ENCODE measurements around the gene ATXN7L2. TPM values are rescaled to one million over a fixed set of nuclear protein-coding genes. Genes with fewer than 3 reads are reported as not detected.
"Not testable (repeated sequence)": the region's sequence is repeated elsewhere in the genome, so short reads cannot be mapped to it uniquely, and the experiment has no call there.

The ATXN7L2 gene
- total RNA-seq, 6 experiments from 2014 or later, result 5.6 to 7.3 (median 6.4) TPM

DNA sequence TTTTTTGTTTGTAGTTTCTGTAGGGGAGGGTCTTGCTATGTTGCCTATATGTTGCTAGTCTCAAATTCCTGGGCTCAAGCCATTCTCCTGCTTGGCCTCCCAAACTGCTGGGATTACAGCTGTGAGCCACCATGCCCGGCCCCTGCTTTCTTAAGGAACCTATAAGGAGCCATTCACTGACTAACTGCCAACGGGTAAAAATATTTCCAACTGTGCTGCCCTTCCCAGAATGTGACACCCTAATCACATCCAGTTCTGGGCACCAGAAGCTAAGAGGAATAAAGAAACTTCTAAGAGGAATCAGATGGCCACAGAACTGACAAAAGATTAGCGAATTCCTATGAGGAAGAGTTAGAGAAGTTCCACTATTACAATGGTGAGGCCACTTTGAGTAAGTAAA, 10.9 kb upstream of the ATXN7L2 start:
- Mint-ChIP-seq H3K9me3 (no peaks in the 10 kb centered on the region), H3K27ac (no peak overlapping the region), H3K4me3 (no peak overlapping the region), H3K36me3 (ENCODE audit: low read depth) (peaks cover 6% of the 10 kb centered on the region; the same call in 1 of the 2 replicates), H3K27me3 (ENCODE audit: insufficient read depth) (no peaks in the 10 kb centered on the region; the same call in none of the 2 replicates), H3K4me1 (ENCODE audit: low read depth) (peaks cover 8% of the 10 kb centered on the region; the same call in 1 of the 2 replicates)
- no peak for DNase-seq
- TF ChIP-seq, protein P1, sequence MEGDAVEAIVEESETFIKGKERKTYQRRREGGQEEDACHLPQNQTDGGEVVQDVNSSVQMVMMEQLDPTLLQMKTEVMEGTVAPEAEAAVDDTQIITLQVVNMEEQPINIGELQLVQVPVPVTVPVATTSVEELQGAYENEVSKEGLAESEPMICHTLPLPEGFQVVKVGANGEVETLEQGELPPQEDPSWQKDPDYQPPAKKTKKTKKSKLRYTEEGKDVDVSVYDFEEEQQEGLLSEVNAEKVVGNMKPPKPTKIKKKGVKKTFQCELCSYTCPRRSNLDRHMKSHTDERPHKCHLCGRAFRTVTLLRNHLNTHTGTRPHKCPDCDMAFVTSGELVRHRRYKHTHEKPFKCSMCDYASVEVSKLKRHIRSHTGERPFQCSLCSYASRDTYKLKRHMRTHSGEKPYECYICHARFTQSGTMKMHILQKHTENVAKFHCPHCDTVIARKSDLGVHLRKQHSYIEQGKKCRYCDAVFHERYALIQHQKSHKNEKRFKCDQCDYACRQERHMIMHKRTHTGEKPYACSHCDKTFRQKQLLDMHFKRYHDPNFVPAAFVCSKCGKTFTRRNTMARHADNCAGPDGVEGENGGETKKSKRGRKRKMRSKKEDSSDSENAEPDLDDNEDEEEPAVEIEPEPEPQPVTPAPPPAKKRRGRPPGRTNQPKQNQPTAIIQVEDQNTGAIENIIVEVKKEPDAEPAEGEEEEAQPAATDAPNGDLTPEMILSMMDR (IDR thresholded peaks at IDR 0.05), result no peak

DNA sequence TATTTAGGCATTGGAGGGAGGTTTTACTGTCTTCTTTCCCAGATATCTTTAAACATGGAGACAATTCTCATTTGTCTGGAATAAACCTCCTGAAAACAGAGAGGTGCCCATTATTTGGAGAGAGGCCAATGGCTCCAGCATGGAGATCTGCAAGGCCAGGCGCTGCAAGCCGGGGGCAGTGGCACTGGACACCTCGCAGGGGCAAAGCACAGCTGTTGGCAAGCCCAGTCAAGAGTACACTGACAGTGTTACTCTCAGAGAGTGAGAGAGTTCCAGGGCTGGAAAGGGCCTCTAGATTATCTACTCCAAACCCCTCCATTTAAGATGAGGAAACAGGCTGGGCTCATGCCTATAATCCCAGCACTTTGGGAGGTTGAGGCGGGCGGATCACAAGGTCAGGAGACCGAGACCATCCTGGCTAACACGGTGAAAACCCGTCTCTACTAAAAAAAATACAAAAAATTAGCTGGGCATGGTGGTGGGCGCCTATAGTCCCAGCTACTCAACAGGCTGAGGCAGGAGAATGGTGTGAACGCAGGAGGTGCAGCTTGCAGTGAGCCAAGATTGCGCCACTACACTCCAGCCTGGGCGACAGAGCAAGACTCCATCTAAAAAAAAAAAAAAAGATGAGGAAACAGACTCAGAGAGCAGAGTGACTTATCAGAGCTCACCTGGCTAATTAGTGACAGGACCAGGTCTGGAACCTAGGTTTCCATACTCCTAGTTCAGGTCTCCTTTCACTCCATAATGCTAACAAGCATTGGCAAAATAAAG, 10.2 kb upstream of the ATXN7L2 start:
- not testable (repeated sequence) for H3K36me3 Mint-ChIP-seq (ENCODE audit: low read depth); DNase-seq; H3K4me1 Mint-ChIP-seq (ENCODE audit: low read depth); H3K27ac Mint-ChIP-seq; H3K27me3 Mint-ChIP-seq (ENCODE audit: insufficient read depth); H3K9me3 Mint-ChIP-seq; H3K4me3 Mint-ChIP-seq

DNA sequence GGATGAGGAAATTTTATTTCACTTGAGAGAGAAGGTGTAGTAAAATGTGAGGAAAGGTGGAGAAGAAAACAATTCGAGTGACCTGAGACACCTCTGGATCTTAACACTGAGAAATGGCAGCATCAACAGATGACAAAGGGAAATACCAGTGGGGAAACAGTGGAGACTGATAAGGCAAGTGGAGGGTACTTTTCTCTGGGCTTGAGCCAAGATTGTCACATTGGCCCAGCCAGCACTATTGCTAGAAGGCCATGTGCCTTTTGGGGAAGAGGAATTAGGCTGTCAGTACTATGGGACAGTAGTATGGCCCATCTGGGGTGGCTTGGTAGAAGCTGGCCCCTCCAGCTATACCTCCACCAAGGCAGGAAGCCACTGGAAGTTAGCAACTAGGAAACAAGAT, 9.0 kb upstream of the ATXN7L2 start:
- H3K4me1 Mint-ChIP-seq (ENCODE audit: low read depth), result no peaks in the 10 kb centered on the region; the same call in 1 of the 2 replicates
- DNase-seq, result no peak
- peaks cover 3% of the 10 kb centered on the region for H3K27me3 Mint-ChIP-seq (ENCODE audit: insufficient read depth)
- peaks cover 9% of the 10 kb centered on the region; the same call in 1 of the 2 replicates for H3K36me3 Mint-ChIP-seq (ENCODE audit: low read depth)
- no peak overlapping the region for H3K4me3 Mint-ChIP-seq
- no peaks in the 10 kb centered on the region for H3K9me3 Mint-ChIP-seq
- TF ChIP-seq, protein P1 (IDR thresholded peaks at IDR 0.05), result no peak
- no peak overlapping the region for H3K27ac Mint-ChIP-seq

DNA sequence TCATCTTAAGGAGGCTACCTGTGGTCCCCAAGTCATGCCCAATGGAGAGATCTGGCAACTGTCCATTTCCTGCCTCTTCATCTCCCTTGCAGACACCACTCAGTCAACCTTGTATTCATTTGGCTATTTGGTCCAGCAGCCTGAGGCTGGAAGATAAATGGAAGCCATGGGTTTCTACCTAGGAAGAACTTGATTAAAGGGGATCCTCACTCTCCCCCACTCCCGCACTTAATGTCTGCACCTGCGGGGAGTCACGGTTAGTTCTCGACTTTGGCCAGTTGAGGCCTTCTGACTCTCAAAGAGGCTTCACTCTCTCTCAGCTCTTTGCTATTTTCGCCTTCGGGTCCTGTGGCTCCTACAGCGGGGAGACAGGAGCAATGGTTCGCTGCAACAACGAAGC, 8.4 kb upstream of the ATXN7L2 start:
- Mint-ChIP-seq H3K27ac (no peak overlapping the region), H3K36me3 (ENCODE audit: low read depth) (peaks cover 14% of the 10 kb centered on the region; the same call in 1 of the 2 replicates), H3K4me3 (no peak overlapping the region), H3K4me1 (ENCODE audit: low read depth) (no peaks in the 10 kb centered on the region; the same call in 1 of the 2 replicates), H3K27me3 (ENCODE audit: insufficient read depth) (peaks cover 3% of the 10 kb centered on the region), H3K9me3 (no peaks in the 10 kb centered on the region)
- TF ChIP-seq, protein P1 (IDR thresholded peaks at IDR 0.05), result no peak
- DNase-seq, result no peak

DNA sequence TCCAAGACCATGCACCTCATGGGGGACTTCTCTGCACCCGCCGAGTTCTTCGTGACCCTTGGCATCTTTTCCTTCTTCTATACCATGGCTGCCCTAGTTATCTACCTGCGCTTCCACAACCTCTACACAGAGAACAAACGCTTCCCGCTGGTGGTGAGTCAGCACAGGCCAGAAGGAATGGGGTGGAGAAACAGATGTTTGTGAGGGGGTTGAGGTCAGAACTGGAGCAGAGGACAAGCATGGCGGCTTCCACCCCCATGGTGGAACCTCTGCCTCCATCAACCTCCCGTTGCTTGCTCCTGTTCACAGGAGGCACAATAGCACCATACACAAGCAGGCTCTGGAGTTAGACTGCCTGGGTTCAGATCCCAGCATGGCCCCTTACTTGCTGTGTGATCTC, 6.9 kb upstream of the ATXN7L2 start:
- Mint-ChIP-seq H3K4me3 (no peak overlapping the region), H3K27me3 (ENCODE audit: insufficient read depth) (peaks cover 3% of the 10 kb centered on the region), H3K9me3 (no peaks in the 10 kb centered on the region), H3K36me3 (ENCODE audit: low read depth) (peaks cover 20% of the 10 kb centered on the region; the same call in 1 of the 2 replicates), H3K27ac (no peak overlapping the region), H3K4me1 (ENCODE audit: low read depth) (no peaks in the 10 kb centered on the region)
- DNase-seq, result no peak
- TF ChIP-seq, protein P1 (IDR thresholded peaks at IDR 0.05), result no peak

DNA sequence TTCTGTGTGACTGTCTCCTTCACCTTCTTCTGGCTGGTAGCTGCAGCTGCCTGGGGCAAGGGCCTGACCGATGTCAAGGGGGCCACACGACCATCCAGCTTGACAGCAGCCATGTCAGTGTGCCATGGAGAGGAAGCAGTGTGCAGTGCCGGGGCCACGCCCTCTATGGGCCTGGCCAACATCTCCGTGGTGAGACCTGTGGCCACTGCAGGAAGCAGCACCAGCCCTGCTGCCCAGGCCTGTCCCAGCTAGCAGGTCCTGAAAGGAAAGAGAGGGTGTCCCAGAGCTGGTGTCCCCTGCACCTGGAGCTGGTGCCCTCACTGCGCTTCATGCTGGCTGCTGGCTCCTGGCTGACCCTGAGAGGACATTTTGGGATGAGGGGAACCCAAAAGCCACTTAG, 5.9 kb upstream of the ATXN7L2 start:
- Mint-ChIP-seq H3K9me3 (no peaks in the 10 kb centered on the region), H3K4me1 (ENCODE audit: low read depth) (peaks cover 3% of the 10 kb centered on the region), H3K27me3 (ENCODE audit: insufficient read depth) (peaks cover 5% of the 10 kb centered on the region), H3K27ac (no peak overlapping the region), H3K4me3 (no peak overlapping the region), H3K36me3 (ENCODE audit: low read depth) (peaks cover 20% of the 10 kb centered on the region; the same call in 1 of the 2 replicates)
- DNase-seq, result no peak
- TF ChIP-seq, protein P1 (IDR thresholded peaks at IDR 0.05), result no peak

All from HFFc6 (cell line).